ENCODE data around the gene CXCR6.

CXCR6 gene

GRCh38 chr3:45957586-45957985 lies 14.3 kb downstream of the CXCR6 start:
- H3K9me3 ChIP-seq (ENCODE audit: control insufficient read depth in 2 of 2, low read length in 2 of 2) = no peaks in the 10 kb centered on the region
- peaks cover 4% of the 10 kb centered on the region for H3K4me1 ChIP-seq (ENCODE audit: control insufficient read depth, insufficient read depth, low read length)
- peaks cover 81 to 85% of the 10 kb centered on the region in 2 donors for H3K36me3 ChIP-seq (ENCODE audit: control insufficient read depth in 2 of 2, insufficient read depth in 2 of 2, low read length in 2 of 2)
- H3K4me3 ChIP-seq (ENCODE audit: low read length in 2 of 2) = no peak overlapping the region
- H3K9ac ChIP-seq (ENCODE audit: low read length in 2 of 2) = no peak overlapping the region
- no peak overlapping the region for H3K27ac ChIP-seq (ENCODE audit: low read length)
- no peaks in the 10 kb centered on the region for H3K27me3 ChIP-seq (ENCODE audit: control insufficient read depth in 1 of 2, insufficient read depth in 2 of 2, low read length in 2 of 2)

- no peaks in the 10 kb centered on the region for H3K9me3 ChIP-seq (ENCODE audit: control insufficient read depth in 2 of 2, low read length in 2 of 2)
- H3K36me3 ChIP-seq (ENCODE audit: control insufficient read depth in 2 of 2, insufficient read depth in 2 of 2, low read length in 2 of 2) = peaks cover 81 to 85% of the 10 kb centered on the region in 2 donors
- peaks cover 4% of the 10 kb centered on the region for H3K4me1 ChIP-seq (ENCODE audit: control insufficient read depth, insufficient read depth, low read length)
- H3K27ac ChIP-seq (ENCODE audit: low read length) = no peak overlapping the region
- H3K27me3 ChIP-seq (ENCODE audit: control insufficient read depth in 1 of 2, insufficient read depth in 2 of 2, low read length in 2 of 2) = no peaks in the 10 kb centered on the region
- H3K9ac ChIP-seq (ENCODE audit: low read length in 2 of 2) = no peak overlapping the region
- H3K4me3 ChIP-seq (ENCODE audit: low read length in 2 of 2) = no peak overlapping the region
These were observed 15.1 kb downstream of the CXCR6 start for GRCh38 chr3:45958321-45958791.

GRCh38 chr3:45959201-45959600 lies 15.9 kb downstream of the CXCR6 start:
- H3K36me3 ChIP-seq (ENCODE audit: control insufficient read depth in 2 of 2, insufficient read depth in 2 of 2, low read length in 2 of 2) = peaks cover 79 to 85% of the 10 kb centered on the region in 2 donors
- no peak overlapping the region for H3K27ac ChIP-seq (ENCODE audit: low read length)

GRCh38 chr3:45960289-45960688 lies 17.0 kb downstream of the CXCR6 start:
- Histone ChIP-seq H3K9me3 (ENCODE audit: control insufficient read depth in 2 of 2, low read length in 2 of 2) (no peaks in the 10 kb centered on the region), H3K27me3 (ENCODE audit: control insufficient read depth in 1 of 2, insufficient read depth in 2 of 2, low read length in 2 of 2) (no peaks in the 10 kb centered on the region), H3K4me1 (ENCODE audit: control insufficient read depth, insufficient read depth, low read length) (peaks cover 5% of the 10 kb centered on the region), H3K9ac (ENCODE audit: low read length in 2 of 2) (no peak overlapping the region), H3K4me3 (ENCODE audit: low read length in 2 of 2) (no peak overlapping the region), H3K27ac (ENCODE audit: low read length) (no peak overlapping the region), H3K36me3 (ENCODE audit: control insufficient read depth in 2 of 2, insufficient read depth in 2 of 2, low read length in 2 of 2) (peaks cover 79 to 85% of the 10 kb centered on the region in 2 donors)

More at GRCh38 chr3:45959201-45959600, 15.9 kb downstream of the CXCR6 start:
- Histone ChIP-seq H3K9ac (ENCODE audit: low read length in 2 of 2) (no peak overlapping the region), H3K4me1 (ENCODE audit: control insufficient read depth, insufficient read depth, low read length) (peaks cover 4% of the 10 kb centered on the region), H3K27me3 (ENCODE audit: control insufficient read depth in 1 of 2, insufficient read depth in 2 of 2, low read length in 2 of 2) (no peaks in the 10 kb centered on the region), H3K4me3 (ENCODE audit: low read length in 2 of 2) (no peak overlapping the region), H3K9me3 (ENCODE audit: control insufficient read depth in 2 of 2, low read length in 2 of 2) (no peaks in the 10 kb centered on the region)

DNA sequence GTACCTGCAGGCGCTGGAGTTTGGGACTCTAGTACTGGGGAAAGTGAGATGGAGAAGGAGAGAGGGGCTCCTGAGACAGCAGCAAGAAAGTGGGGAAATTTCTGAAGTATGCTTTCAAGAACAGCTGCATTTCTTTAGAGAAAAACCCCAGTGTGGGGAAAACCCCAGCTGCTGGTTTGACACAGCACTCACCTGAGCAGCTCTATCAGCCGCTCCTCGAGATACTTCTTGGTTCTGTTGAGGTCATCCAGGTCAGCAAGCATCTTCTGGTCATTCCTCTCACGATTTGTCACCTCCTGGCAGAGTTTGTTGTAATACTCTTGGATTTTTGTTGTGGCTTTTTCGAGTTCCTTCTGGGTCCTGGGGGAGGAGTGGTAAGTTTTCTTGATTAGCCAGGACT lies 18.8 kb downstream of the CXCR6 start:
- no peak overlapping the region for H3K9ac ChIP-seq (ENCODE audit: low read length in 2 of 2)
- H3K27ac ChIP-seq (ENCODE audit: low read length) = no peak overlapping the region
- H3K9me3 ChIP-seq (ENCODE audit: control insufficient read depth in 2 of 2, low read length in 2 of 2) = no peaks in the 10 kb centered on the region
- H3K27me3 ChIP-seq (ENCODE audit: control insufficient read depth in 1 of 2, insufficient read depth in 2 of 2, low read length in 2 of 2) = no peaks in the 10 kb centered on the region
- H3K4me3 ChIP-seq (ENCODE audit: low read length in 2 of 2) = no peak overlapping the region
- peaks cover 20% of the 10 kb centered on the region for H3K4me1 ChIP-seq (ENCODE audit: control insufficient read depth, insufficient read depth, low read length)
- peaks cover 84 to 93% of the 10 kb centered on the region in 2 donors for H3K36me3 ChIP-seq (ENCODE audit: control insufficient read depth in 2 of 2, insufficient read depth in 2 of 2, low read length in 2 of 2)

GRCh38 chr3:45964139-45964538 lies 20.9 kb downstream of the CXCR6 start:
- peaks cover 87 to 95% of the 10 kb centered on the region in 2 donors for H3K36me3 ChIP-seq (ENCODE audit: control insufficient read depth in 2 of 2, insufficient read depth in 2 of 2, low read length in 2 of 2)
- no peak overlapping the region for H3K9ac ChIP-seq (ENCODE audit: low read length in 2 of 2)
- no peak overlapping the region for H3K27ac ChIP-seq (ENCODE audit: low read length)
- H3K9me3 ChIP-seq (ENCODE audit: control insufficient read depth in 2 of 2, low read length in 2 of 2) = no peaks in the 10 kb centered on the region
- peaks cover 29% of the 10 kb centered on the region for H3K4me1 ChIP-seq (ENCODE audit: control insufficient read depth, insufficient read depth, low read length)
- H3K27me3 ChIP-seq (ENCODE audit: control insufficient read depth in 1 of 2, insufficient read depth in 2 of 2, low read length in 2 of 2) = no peaks in the 10 kb centered on the region
- no peak overlapping the region for H3K4me3 ChIP-seq (ENCODE audit: low read length in 2 of 2)

- peaks cover 86 to 93% of the 10 kb centered on the region in 2 donors for H3K36me3 ChIP-seq (ENCODE audit: control insufficient read depth in 2 of 2, insufficient read depth in 2 of 2, low read length in 2 of 2)
- H3K9me3 ChIP-seq (ENCODE audit: control insufficient read depth in 2 of 2, low read length in 2 of 2) = no peaks in the 10 kb centered on the region
- no peaks in the 10 kb centered on the region for H3K27me3 ChIP-seq (ENCODE audit: control insufficient read depth in 1 of 2, insufficient read depth in 2 of 2, low read length in 2 of 2)
- no peak overlapping the region for H3K27ac ChIP-seq (ENCODE audit: low read length)
- H3K4me3 ChIP-seq (ENCODE audit: low read length in 2 of 2) = no peak overlapping the region
- H3K9ac ChIP-seq (ENCODE audit: low read length in 2 of 2) = no peak overlapping the region
- peaks cover 29% of the 10 kb centered on the region for H3K4me1 ChIP-seq (ENCODE audit: control insufficient read depth, insufficient read depth, low read length)
These were observed 22.0 kb downstream of the CXCR6 start for GRCh38 chr3:45965253-45965652.

- H3K4me3 ChIP-seq (ENCODE audit: low read length in 2 of 2) = no peak overlapping the region
- no peak overlapping the region for H3K9ac ChIP-seq (ENCODE audit: low read length in 2 of 2)
- H3K27me3 ChIP-seq (ENCODE audit: control insufficient read depth in 1 of 2, insufficient read depth in 2 of 2, low read length in 2 of 2) = no peaks in the 10 kb centered on the region
- no peaks in the 10 kb centered on the region for H3K9me3 ChIP-seq (ENCODE audit: control insufficient read depth in 2 of 2, low read length in 2 of 2)
- H3K4me1 ChIP-seq (ENCODE audit: control insufficient read depth, insufficient read depth, low read length) = peaks cover 29% of the 10 kb centered on the region
- peaks cover 85 to 90% of the 10 kb centered on the region in 2 donors for H3K36me3 ChIP-seq (ENCODE audit: control insufficient read depth in 2 of 2, insufficient read depth in 2 of 2, low read length in 2 of 2)
- no peak overlapping the region for H3K27ac ChIP-seq (ENCODE audit: low read length)
These were observed 22.4 kb downstream of the CXCR6 start for GRCh38 chr3:45965653-45966052.

- H3K4me1 ChIP-seq (ENCODE audit: control insufficient read depth, insufficient read depth, low read length) = peaks cover 29% of the 10 kb centered on the region
- peaks cover 78 to 83% of the 10 kb centered on the region in 2 donors for H3K36me3 ChIP-seq (ENCODE audit: control insufficient read depth in 2 of 2, insufficient read depth in 2 of 2, low read length in 2 of 2)
- no peak overlapping the region for H3K27ac ChIP-seq (ENCODE audit: low read length)
- no peaks in the 10 kb centered on the region for H3K27me3 ChIP-seq (ENCODE audit: control insufficient read depth in 1 of 2, insufficient read depth in 2 of 2, low read length in 2 of 2)
- H3K9me3 ChIP-seq (ENCODE audit: control insufficient read depth in 2 of 2, low read length in 2 of 2) = no peaks in the 10 kb centered on the region
- H3K4me3 ChIP-seq (ENCODE audit: low read length in 2 of 2) = no peak overlapping the region
- no peak overlapping the region for H3K9ac ChIP-seq (ENCODE audit: low read length in 2 of 2)
These were observed 23.1 kb downstream of the CXCR6 start for GRCh38 chr3:45966371-45966791.

DNA sequence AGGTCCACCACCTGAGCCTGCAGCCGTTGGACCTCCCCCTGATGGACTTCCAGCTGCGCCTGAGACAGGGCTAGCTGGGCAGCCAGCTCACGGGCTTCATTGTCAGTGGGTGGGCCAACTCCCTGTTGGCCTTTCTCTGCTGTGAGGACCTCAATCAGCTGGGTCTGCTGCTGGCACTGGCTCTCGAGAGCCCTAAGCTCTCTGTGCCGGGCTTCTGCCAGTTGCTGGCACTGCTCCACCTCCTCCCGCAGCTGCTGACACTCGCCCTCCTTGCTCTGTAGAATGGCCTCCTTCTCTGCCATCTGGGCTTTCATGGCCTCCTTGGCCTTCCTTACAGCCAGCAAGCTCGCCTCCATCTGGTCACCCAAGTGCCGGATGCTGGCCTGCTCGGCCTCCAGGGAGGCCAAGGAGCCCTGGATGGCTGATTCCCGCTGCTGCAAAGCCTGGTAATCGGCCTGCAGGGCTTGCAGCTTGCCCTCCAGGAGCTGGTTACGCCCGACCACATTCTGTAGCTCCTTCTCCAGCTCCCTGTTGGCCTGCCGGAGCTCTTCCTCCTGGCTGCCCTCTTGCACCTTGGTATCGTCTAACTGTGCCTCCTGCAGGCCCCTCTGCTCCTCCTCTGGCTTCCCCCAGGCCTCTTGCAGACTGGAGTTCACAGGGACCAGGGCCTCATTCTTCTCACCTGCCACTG lies 23.8 kb downstream of the CXCR6 start:
- no peaks in the 10 kb centered on the region for H3K9me3 ChIP-seq (ENCODE audit: control insufficient read depth in 2 of 2, low read length in 2 of 2)

GRCh38 chr3:45967724-45968123 lies 24.5 kb downstream of the CXCR6 start:
- Histone ChIP-seq H3K27ac (ENCODE audit: low read length) (no peak overlapping the region), H3K9me3 (ENCODE audit: control insufficient read depth in 2 of 2, low read length in 2 of 2) (no peaks in the 10 kb centered on the region), H3K4me1 (ENCODE audit: control insufficient read depth, insufficient read depth, low read length) (peaks cover 36% of the 10 kb centered on the region), H3K27me3 (ENCODE audit: control insufficient read depth in 1 of 2, insufficient read depth in 2 of 2, low read length in 2 of 2) (no peaks in the 10 kb centered on the region), H3K4me3 (ENCODE audit: low read length in 2 of 2) (no peak overlapping the region), H3K36me3 (ENCODE audit: control insufficient read depth in 2 of 2, insufficient read depth in 2 of 2, low read length in 2 of 2) (peaks cover 67 to 71% of the 10 kb centered on the region in 2 donors), H3K9ac (ENCODE audit: low read length in 2 of 2) (no peak overlapping the region)

More for the DNA sequence above, 23.8 kb downstream of the CXCR6 start:
- no peak overlapping the region for H3K4me3 ChIP-seq (ENCODE audit: low read length in 2 of 2)
- no peak overlapping the region for H3K27ac ChIP-seq (ENCODE audit: low read length)
- H3K27me3 ChIP-seq (ENCODE audit: control insufficient read depth in 1 of 2, insufficient read depth in 2 of 2, low read length in 2 of 2) = no peaks in the 10 kb centered on the region
- no peak overlapping the region for H3K9ac ChIP-seq (ENCODE audit: low read length in 2 of 2)
- peaks cover 72 to 76% of the 10 kb centered on the region in 2 donors for H3K36me3 ChIP-seq (ENCODE audit: control insufficient read depth in 2 of 2, insufficient read depth in 2 of 2, low read length in 2 of 2)
- peaks cover 30% of the 10 kb centered on the region for H3K4me1 ChIP-seq (ENCODE audit: control insufficient read depth, insufficient read depth, low read length)
